ENCODE data around the gene KHSRP. TPM values are rescaled to one million over a fixed set of nuclear protein-coding genes. Genes with fewer than 3 reads are reported as not detected.

The KHSRP gene
- total and polyA plus RNA-seq, 2 of the 13 experiments (the other 11 are each of a cell fraction or from before 2014, with no cell fraction given), result 72.1 to 129 TPM

- TF ChIP-seq ZBTB26 (CRISPR knock-in tag; IDR thresholded peaks at IDR 0.05; ENCODE audit: borderline replicate concordance) (0 out of 2 replicates have a peak, but pooled peaks have one; percentile 16), DRAP1 (CRISPR knock-in tag; IDR thresholded peaks at IDR 0.05) (0 out of 2 replicates have a peak, but pooled peaks have one; percentile 13), TARDBP (CRISPR knock-in tag; IDR thresholded peaks at IDR 0.05) (peak; percentile 83), ZNF333 (CRISPR knock-in tag; IDR thresholded peaks at IDR 0.05; ENCODE audit: borderline replicate concordance) (0 out of 2 replicates have a peak, but pooled peaks have one; percentile 18), ZNF678 (CRISPR knock-in tag; IDR thresholded peaks at IDR 0.05) (no peak), NR2F6 (IDR thresholded peaks at IDR 0.05) (peak; percentile 53; the same call in 1 of the 2 replicates), NR2F6 (CRISPR knock-in tag; IDR thresholded peaks at IDR 0.05) (peak; percentile 32; the same call in 1 of the 2 replicates), POGK (CRISPR knock-in tag; conservative IDR thresholded peaks at IDR 0.05) (peak; percentile 20; the same call in 1 of the 2 replicates), TEAD3 (CRISPR knock-in tag; optimal IDR thresholded peaks at IDR 0.05; ENCODE audit: borderline replicate concordance) (peak; percentile 35), SP2 (CRISPR knock-in tag; IDR thresholded peaks at IDR 0.05) (no peak), ZNF501 (CRISPR knock-in tag; IDR thresholded peaks at IDR 0.05) (peak; percentile 53; the same call in 1 of the 2 replicates), ZBTB2 (CRISPR knock-in tag; IDR thresholded peaks at IDR 0.05; ENCODE audit: low read depth) (no peak), ZNF567 (CRISPR knock-in tag; IDR thresholded peaks at IDR 0.05; ENCODE audit: borderline replicate concordance) (0 out of 2 replicates have a peak, but pooled peaks have one; percentile 49), RFXAP (CRISPR knock-in tag; IDR thresholded peaks at IDR 0.05; ENCODE audit: borderline replicate concordance) (no peak), HDAC6 (IDR thresholded peaks at IDR 0.05; ENCODE audit: low read depth, low read length) (no peak), ZNF326 (CRISPR knock-in tag; IDR thresholded peaks at IDR 0.05; ENCODE audit: borderline replicate concordance) (no peak), DNMT3B (CRISPR knock-in tag; conservative IDR thresholded peaks at IDR 0.05) (no peak), AGO2 (optimal IDR thresholded peaks at IDR 0.05; ENCODE audit: low read depth, low read length) (peak; percentile 44), GPBP1L1 (CRISPR knock-in tag; IDR thresholded peaks at IDR 0.05) (no peak), MTA1 (CRISPR knock-in tag; IDR thresholded peaks at IDR 0.05; ENCODE audit: borderline replicate concordance) (peak; percentile 65; the same call in 1 of the 2 replicates), ZNF83 (CRISPR knock-in tag; IDR thresholded peaks at IDR 0.05; ENCODE audit: borderline replicate concordance) (0 out of 2 replicates have a peak, but pooled peaks have one; percentile 44), SP1 (IDR thresholded peaks at IDR 0.05) (no peak), SP1 (CRISPR knock-in tag; IDR thresholded peaks at IDR 0.05) (peak; percentile 66), CBFB (CRISPR knock-in tag; IDR thresholded peaks at IDR 0.05) (no peak)
Measured at GRCh38 chr19:6464070-6464873, 39.7 kb upstream of the KHSRP start, which contains the start of gene CRB3 (continued).
